Spleen (tissue), 7 donors: ENCODE results near the gene ERC2.

Source experiments
- POLR2A ChIP-seq, 3 donors: fragments of 450-650 bp; IDR thresholded peaks; one replicate each; pipeline ENCODE4 v1.5.1; 2017; ENCODE audit warnings: antibody characterized with exemption in 3 of 3, mild to moderate bottlenecking in 1 of 3
- TF ChIP-seq, protein P1 (sequence below), 11 experiments: fragments of 200-600 bp in 7 of 11; fragments of 450-650 bp in 4 of 11; sonication (generic) in 4 of 11; IDR thresholded peaks in 8 of 11; conservative IDR thresholded peaks in 3 of 11; 1 replicate in 7 of 11; 2 replicates in 4 of 11; pipeline versions ENCODE4 v1.4.0 to v1.8.0; 2016 to 2021; ENCODE audit warnings: antibody characterized with exemption in 11 of 11, inconsistent platforms in 4 of 11, mild to moderate bottlenecking in 1 of 11
- donor health status: DM: no; HTN: no; CAD: no; lungs with moderate emphysema.
- donor health status: DM: no; HTN: no; CAD: no.
- donor health status: DM: no; HTN: no; CAD: no.

DNA sequence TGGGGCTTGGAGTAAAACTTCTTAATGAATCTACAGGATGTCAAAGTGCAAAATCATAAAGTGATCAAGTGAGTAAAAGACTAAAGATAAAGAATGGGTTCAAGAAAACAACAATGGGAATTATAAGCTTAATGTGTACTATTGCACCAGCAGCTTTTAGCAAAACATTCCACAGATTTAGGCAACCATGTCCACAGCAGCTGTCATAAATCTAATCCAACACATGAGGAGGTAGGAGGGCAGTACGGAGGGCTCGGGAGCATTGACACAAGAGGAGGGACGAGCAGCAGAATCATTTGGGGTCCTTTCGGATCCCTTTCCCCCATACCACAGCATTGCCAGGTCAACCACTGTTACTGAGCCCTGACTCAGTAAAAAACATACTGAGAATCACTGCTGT, 516.9 kb downstream of the ERC2 start:
- TF ChIP-seq, protein P1, sequence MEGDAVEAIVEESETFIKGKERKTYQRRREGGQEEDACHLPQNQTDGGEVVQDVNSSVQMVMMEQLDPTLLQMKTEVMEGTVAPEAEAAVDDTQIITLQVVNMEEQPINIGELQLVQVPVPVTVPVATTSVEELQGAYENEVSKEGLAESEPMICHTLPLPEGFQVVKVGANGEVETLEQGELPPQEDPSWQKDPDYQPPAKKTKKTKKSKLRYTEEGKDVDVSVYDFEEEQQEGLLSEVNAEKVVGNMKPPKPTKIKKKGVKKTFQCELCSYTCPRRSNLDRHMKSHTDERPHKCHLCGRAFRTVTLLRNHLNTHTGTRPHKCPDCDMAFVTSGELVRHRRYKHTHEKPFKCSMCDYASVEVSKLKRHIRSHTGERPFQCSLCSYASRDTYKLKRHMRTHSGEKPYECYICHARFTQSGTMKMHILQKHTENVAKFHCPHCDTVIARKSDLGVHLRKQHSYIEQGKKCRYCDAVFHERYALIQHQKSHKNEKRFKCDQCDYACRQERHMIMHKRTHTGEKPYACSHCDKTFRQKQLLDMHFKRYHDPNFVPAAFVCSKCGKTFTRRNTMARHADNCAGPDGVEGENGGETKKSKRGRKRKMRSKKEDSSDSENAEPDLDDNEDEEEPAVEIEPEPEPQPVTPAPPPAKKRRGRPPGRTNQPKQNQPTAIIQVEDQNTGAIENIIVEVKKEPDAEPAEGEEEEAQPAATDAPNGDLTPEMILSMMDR (IDR thresholded peaks at IDR 0.05 in 8 of 11, conservative IDR thresholded peaks at IDR 0.05 in 3 of 11): no peak
- TF ChIP-seq POLR2A (IDR thresholded peaks at IDR 0.05): no peak
